ENCODE data around the gene AFG3L2. TPM values are rescaled to one million over a fixed set of nuclear protein-coding genes. Genes with fewer than 3 reads are reported as not detected.

The AFG3L2 gene
- total RNA-seq, 1 donor from 2014 or later = 50.2 TPM

GRCh38 chr18:12299862-12300261 lies 77.2 kb downstream of the AFG3L2 start:
- no peaks in the 10 kb centered on the region for H3K27me3 ChIP-seq (ENCODE audit: control insufficient read depth, insufficient read depth, low read length)
- H3K4me3 ChIP-seq (ENCODE audit: low read depth, low read length) = no peak overlapping the region
- H3K36me3 ChIP-seq (ENCODE audit: control insufficient read depth, insufficient read depth, low read length) = no peaks in the 10 kb centered on the region
- no peak for TF ChIP-seq CTCF (IDR thresholded peaks at IDR 0.05; ENCODE audit: insufficient read depth, low read length, poor library complexity, severe bottlenecking)
- no peak for DNase-seq (ENCODE audit: low read depth)

DNA sequence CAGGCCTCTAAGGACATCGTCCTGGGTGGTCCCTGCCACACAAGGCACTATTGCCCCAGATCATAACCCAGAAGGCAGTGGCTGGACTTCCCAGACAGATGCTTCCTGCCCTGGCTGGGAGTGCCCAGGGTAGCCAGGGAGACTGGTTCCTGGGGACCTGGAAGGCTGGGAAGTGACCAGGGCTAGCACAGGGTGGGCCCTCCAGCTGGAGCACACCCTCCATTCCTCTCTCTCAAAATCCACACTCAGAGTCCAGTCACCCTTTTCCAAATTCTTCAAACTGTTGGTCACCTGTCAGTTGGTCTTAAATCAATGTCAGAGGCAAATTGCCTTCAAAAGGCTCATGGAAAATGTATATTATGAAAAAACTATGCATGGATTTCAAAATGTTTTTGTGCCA lies 80.6 kb downstream of the AFG3L2 start:
- DNase-seq (ENCODE audit: low read depth) = no peak
- Histone ChIP-seq H3K4me3 (ENCODE audit: low read depth, low read length) (no peak overlapping the region), H3K27me3 (ENCODE audit: control insufficient read depth, insufficient read depth, low read length) (no peaks in the 10 kb centered on the region), H3K36me3 (ENCODE audit: control insufficient read depth, insufficient read depth, low read length) (no peaks in the 10 kb centered on the region)
- TF ChIP-seq CTCF (IDR thresholded peaks at IDR 0.05; ENCODE audit: insufficient read depth, low read length, poor library complexity, severe bottlenecking) = no peak

GRCh38 chr18:12296087-12296403 lies 81.0 kb downstream of the AFG3L2 start:
- no peaks in the 10 kb centered on the region for H3K36me3 ChIP-seq (ENCODE audit: control insufficient read depth, insufficient read depth, low read length)
- H3K4me3 ChIP-seq (ENCODE audit: low read depth, low read length) = no peak overlapping the region
- no peak for DNase-seq (ENCODE audit: low read depth)
- no peaks in the 10 kb centered on the region for H3K27me3 ChIP-seq (ENCODE audit: control insufficient read depth, insufficient read depth, low read length)
- TF ChIP-seq CTCF (IDR thresholded peaks at IDR 0.05; ENCODE audit: insufficient read depth, low read length, poor library complexity, severe bottlenecking) = no peak

GRCh38 chr18:12295389-12296086 lies 81.5 kb downstream of the AFG3L2 start:
- DNase-seq (ENCODE audit: low read depth) = no peak
- Histone ChIP-seq H3K36me3 (ENCODE audit: control insufficient read depth, insufficient read depth, low read length) (no peaks in the 10 kb centered on the region), H3K27me3 (ENCODE audit: control insufficient read depth, insufficient read depth, low read length) (no peaks in the 10 kb centered on the region), H3K4me3 (ENCODE audit: low read depth, low read length) (no peak overlapping the region)
- TF ChIP-seq CTCF (IDR thresholded peaks at IDR 0.05; ENCODE audit: insufficient read depth, low read length, poor library complexity, severe bottlenecking) = no peak

DNA sequence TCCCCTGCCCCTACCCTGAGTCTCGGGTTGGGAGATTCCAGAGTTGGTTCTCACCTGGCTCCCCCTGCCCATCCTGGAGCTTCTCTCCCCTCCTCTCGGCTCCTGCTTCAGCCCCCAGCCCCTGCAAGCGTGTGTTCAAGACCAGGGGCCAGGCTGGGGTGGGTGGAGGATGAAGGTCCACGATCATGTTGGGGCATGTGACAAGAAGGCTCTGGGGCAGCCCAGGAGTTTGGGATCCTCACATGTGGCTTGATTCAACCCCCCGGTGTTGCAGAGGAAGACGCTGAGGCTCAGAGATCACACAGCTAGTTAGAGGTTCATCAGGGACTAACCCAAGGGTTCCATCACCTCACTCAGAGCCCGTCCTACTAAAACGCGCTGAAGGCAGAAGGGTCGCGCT lies 83.2 kb downstream of the AFG3L2 start:
- no peaks in the 10 kb centered on the region for H3K27me3 ChIP-seq (ENCODE audit: control insufficient read depth, insufficient read depth, low read length)
- TF ChIP-seq CTCF (IDR thresholded peaks at IDR 0.05; ENCODE audit: insufficient read depth, low read length, poor library complexity, severe bottlenecking) = no peak
- no peak overlapping the region for H3K4me3 ChIP-seq (ENCODE audit: low read depth, low read length)
- DNase-seq (ENCODE audit: low read depth) = no peak
- no peaks in the 10 kb centered on the region for H3K36me3 ChIP-seq (ENCODE audit: control insufficient read depth, insufficient read depth, low read length)

GRCh38 chr18:12291690-12292089 lies 85.3 kb downstream of the AFG3L2 start:
- Histone ChIP-seq H3K4me3 (ENCODE audit: low read depth, low read length) (no peak overlapping the region), H3K27me3 (ENCODE audit: control insufficient read depth, insufficient read depth, low read length) (no peaks in the 10 kb centered on the region), H3K36me3 (ENCODE audit: control insufficient read depth, insufficient read depth, low read length) (no peaks in the 10 kb centered on the region)
- TF ChIP-seq CTCF (IDR thresholded peaks at IDR 0.05; ENCODE audit: insufficient read depth, low read length, poor library complexity, severe bottlenecking) = no peak
- DNase-seq (ENCODE audit: low read depth) = no peak

All from kidney epithelial cell (primary cell).